KMS-11 (cell line): ENCODE data around the gene FOXD4.
"Not testable (repeated sequence)": the region's sequence is repeated elsewhere in the genome, so short reads cannot be mapped to it uniquely, and the experiment has no call there.

Experiments
- H2AFZ ChIP-seq: fragments of 200-600 bp; sonication (generic); 2 replicates; pipeline ENCODE4 v1.6.1; 2016; ENCODE audit warnings: antibody characterized with exemption, mixed run types, low read depth
- H3K27ac ChIP-seq: fragments of 200-600 bp; sonication (generic); 2 replicates; pipeline ENCODE4 v1.6.1; 2016; ENCODE audit warnings: mild to moderate bottlenecking, mixed run types
- H3K27me3 ChIP-seq: fragments of 200-600 bp; sonication (generic); 2 replicates; pipeline ENCODE4 v1.6.1; 2017; ENCODE audit warnings: mild to moderate bottlenecking, low read depth, mixed run types, moderate library complexity; ENCODE audit not compliant: insufficient read depth
- H3K36me3 ChIP-seq: fragments of 200-600 bp; sonication (generic); 2 replicates; pipeline ENCODE4 v1.6.1; 2017; ENCODE audit warnings: mild to moderate bottlenecking, mixed run types; ENCODE audit not compliant: insufficient read depth
- H3K4me1 ChIP-seq: fragments of 200-600 bp; sonication (generic); 2 replicates; pipeline ENCODE4 v1.6.1; 2016; ENCODE audit warnings: mild to moderate bottlenecking, low read depth, mixed run types; ENCODE audit not compliant: poor library complexity, severe bottlenecking
- H3K4me2 ChIP-seq: fragments of 200-600 bp; sonication (generic); 2 replicates; pipeline ENCODE4 v1.7.0; 2016; ENCODE audit warnings: mild to moderate bottlenecking, mixed run types
- H3K4me3 ChIP-seq: fragments of 200-600 bp; sonication (generic); IDR thresholded peaks from 2 replicates; pipeline ENCODE4 v1.6.1; 2017; ENCODE audit warnings: low read depth, low read length, mixed read lengths; ENCODE audit not compliant: insufficient read depth
- H3K79me2 ChIP-seq: fragments of 200-600 bp; sonication (generic); 2 replicates; pipeline ENCODE4 v1.6.1; 2016; ENCODE audit warnings: low read depth, mixed run types; ENCODE audit not compliant: insufficient read depth
- H3K9ac ChIP-seq: fragments of 200-600 bp; sonication (generic); 2 replicates; pipeline ENCODE4 v1.6.1; 2016; ENCODE audit warnings: mild to moderate bottlenecking, mixed run types
- H4K20me1 ChIP-seq: fragments of 200-600 bp; sonication (generic); 2 replicates; pipeline ENCODE4 v1.6.1; 2016; ENCODE audit warnings: mild to moderate bottlenecking, mixed run types; ENCODE audit not compliant: insufficient read depth

Gene FOXD4

DNA sequence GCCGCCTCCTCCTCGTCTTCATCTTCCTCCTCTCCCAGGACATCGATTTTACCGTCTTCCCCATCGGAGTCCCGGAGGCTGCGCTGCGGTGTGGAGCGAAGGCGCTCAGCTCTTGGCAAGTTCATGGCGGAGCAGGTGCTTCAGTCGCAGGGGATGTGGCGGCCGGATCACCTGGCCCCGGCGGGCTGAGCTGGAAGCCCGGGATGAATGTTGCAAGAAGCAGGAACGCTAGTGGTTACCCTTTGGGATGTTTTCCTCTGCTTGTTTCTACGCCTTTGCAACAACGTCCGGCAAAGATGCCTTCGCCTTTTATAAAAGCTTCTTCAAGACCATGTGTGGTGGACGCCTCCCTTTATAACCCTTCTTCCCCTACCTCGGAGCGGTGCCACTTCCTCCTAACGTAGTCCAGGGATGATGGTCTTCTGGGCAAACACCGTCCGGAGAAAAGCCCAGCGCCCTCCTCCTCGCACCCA is at the start of gene FOXD4:
FOXD4 (minus strand) TSS at position 423 of the 473 bp plus-strand sequence; CDS start at position 125, 298 bp downstream.
- not testable (repeated sequence) for H3K36me3 ChIP-seq, H3K79me2 ChIP-seq, H2AFZ ChIP-seq, H3K9ac ChIP-seq, H3K4me1 ChIP-seq, H3K27me3 ChIP-seq, H4K20me1 ChIP-seq, H3K4me3 ChIP-seq, H3K4me2 ChIP-seq, H3K27ac ChIP-seq

- not testable (repeated sequence) for H3K9ac ChIP-seq, H3K4me1 ChIP-seq, H3K4me3 ChIP-seq, H3K4me2 ChIP-seq, H3K27ac ChIP-seq, H4K20me1 ChIP-seq, H3K79me2 ChIP-seq, H2AFZ ChIP-seq, H3K36me3 ChIP-seq, H3K27me3 ChIP-seq
Measured at GRCh38 chr9:159871-160270, 41.7 kb upstream of the FOXD4 start.

GRCh38 chr9:151173-151572 is 33.0 kb upstream of the FOXD4 start:
- not testable (repeated sequence) for H3K36me3 ChIP-seq, H4K20me1 ChIP-seq, H3K4me3 ChIP-seq, H2AFZ ChIP-seq, H3K4me2 ChIP-seq, H3K27me3 ChIP-seq, H3K27ac ChIP-seq, H3K79me2 ChIP-seq, H3K4me1 ChIP-seq, H3K9ac ChIP-seq

GRCh38 chr9:139880-140279 is 21.7 kb upstream of the FOXD4 start:
- not testable (repeated sequence) for H3K4me2 ChIP-seq, H3K27ac ChIP-seq, H3K36me3 ChIP-seq, H3K9ac ChIP-seq, H4K20me1 ChIP-seq, H3K27me3 ChIP-seq, H3K4me3 ChIP-seq, H2AFZ ChIP-seq, H3K79me2 ChIP-seq, H3K4me1 ChIP-seq

DNA sequence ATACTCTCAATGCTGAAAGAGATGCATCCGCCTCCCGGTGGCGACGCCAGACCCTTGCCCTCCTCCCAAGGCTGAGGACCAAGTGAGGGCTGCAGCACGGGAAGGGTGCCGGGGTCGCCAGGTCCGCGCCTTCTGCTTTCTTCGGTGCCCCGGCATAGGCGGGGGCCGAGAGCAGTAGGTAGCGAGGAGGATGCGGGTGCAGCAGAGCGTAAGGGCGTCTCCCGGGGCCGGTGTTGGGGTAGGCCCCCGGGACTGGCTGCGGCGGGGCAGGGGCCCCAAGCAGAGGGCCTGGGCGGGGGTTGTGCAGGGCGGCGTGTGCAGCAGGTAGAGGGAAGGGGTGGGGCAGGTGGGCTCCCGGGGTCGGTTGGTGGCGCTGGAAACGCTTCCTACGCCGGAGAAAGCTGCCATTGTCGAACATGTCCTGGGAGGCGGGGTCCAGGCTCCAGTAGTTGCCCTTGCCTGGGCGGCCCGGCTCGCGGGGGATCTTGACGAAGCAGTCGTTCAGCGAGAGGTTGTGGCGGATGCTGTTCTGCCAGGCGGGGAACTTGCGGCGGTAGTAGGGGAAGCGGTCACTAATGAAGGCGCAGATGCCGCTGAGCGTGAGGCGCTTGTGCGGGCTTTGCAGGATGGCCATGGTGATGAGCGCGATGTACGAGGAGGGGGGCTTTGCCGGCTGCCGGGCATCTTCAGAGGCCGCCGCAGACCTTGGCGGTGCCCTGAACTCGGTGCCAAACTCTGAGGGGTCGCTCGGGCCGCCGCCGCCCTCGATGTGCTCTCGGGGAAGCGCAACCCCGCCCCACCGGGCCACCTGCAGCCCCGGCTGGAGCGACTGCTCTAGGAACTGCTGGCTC is 848 bp downstream of the FOXD4 start:
- H3K27ac ChIP-seq, H3K27me3 ChIP-seq, H3K79me2 ChIP-seq, H3K4me2 ChIP-seq, H3K4me3 ChIP-seq, H3K4me1 ChIP-seq, H3K36me3 ChIP-seq, H3K9ac ChIP-seq, H4K20me1 ChIP-seq, H2AFZ ChIP-seq: not testable (repeated sequence)

DNA sequence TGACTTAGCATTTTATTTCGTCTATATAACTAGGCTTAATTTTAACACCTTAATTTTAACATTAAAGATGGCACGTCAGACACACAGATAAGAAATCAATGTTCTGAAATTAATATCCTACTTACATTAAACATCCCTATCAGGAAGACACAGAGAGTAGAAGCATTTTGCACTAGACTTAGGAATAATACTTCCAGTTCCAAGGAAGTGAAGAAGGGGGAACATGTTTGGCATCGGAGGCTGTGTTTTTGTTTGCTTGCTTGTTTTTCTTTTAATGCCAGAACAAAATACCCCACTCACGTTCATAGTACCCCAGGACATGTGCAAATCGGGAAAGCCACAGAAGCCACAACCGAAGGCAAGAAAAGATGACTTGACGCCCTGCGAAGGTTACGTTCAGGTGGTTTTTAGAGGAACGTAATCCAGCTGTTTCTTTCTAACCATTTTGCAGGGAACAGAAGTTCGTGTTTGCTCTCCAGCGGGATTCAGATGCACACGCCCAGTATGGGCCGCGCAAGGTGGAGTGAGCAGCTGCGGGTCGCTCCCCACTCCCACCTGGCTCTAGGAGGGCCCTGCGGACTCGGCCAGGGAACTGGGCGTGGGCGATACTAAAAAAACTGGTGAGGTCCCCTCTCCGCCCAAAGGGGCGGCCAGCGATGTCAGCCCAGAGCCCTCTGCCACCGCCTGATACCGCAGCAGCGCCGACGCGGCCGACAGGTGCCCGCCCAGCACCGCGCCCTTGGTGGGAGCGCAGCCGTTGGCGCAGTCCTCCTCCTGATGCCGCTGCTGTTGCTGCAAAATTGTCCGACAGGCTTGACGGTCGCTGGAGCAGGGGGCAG is 1.8 kb downstream of the FOXD4 start:
- not testable (repeated sequence) for H3K4me1 ChIP-seq, H3K9ac ChIP-seq, H4K20me1 ChIP-seq, H3K27me3 ChIP-seq, H3K27ac ChIP-seq, H2AFZ ChIP-seq, H3K79me2 ChIP-seq, H3K4me2 ChIP-seq, H3K4me3 ChIP-seq, H3K36me3 ChIP-seq

GRCh38 chr9:115118-115451 is 3.1 kb downstream of the FOXD4 start:
- H3K27ac ChIP-seq, H3K79me2 ChIP-seq, H2AFZ ChIP-seq, H3K4me2 ChIP-seq, H3K4me3 ChIP-seq, H3K36me3 ChIP-seq, H3K27me3 ChIP-seq, H4K20me1 ChIP-seq, H3K9ac ChIP-seq, H3K4me1 ChIP-seq: not testable (repeated sequence)

- not testable (repeated sequence) for H3K79me2 ChIP-seq, H2AFZ ChIP-seq, H3K36me3 ChIP-seq, H3K4me1 ChIP-seq, H3K4me2 ChIP-seq, H3K27me3 ChIP-seq, H3K27ac ChIP-seq, H3K9ac ChIP-seq, H3K4me3 ChIP-seq, H4K20me1 ChIP-seq
Measured at GRCh38 chr9:114267-115117, 3.7 kb downstream of the FOXD4 start.

GRCh38 chr9:113468-114266 is 4.5 kb downstream of the FOXD4 start:
- not testable (repeated sequence) for H4K20me1 ChIP-seq, H3K79me2 ChIP-seq, H3K27ac ChIP-seq, H3K9ac ChIP-seq, H3K4me1 ChIP-seq, H2AFZ ChIP-seq, H3K4me3 ChIP-seq, H3K36me3 ChIP-seq, H3K27me3 ChIP-seq, H3K4me2 ChIP-seq
